H9 (cell line): ENCODE data around the gene RUNDC1. TPM values are rescaled to one million over a fixed set of nuclear protein-coding genes. Genes with fewer than 3 reads are reported as not detected.

Experiments
- DNase-seq: peaks from one replicate; pipeline ENCODE4 v3.0.0-alpha.2; 2017
- H2AFZ ChIP-seq: one replicate; pipeline ENCODE4 v1.6.1; 2013; ENCODE audit warnings: mild to moderate bottlenecking, low read length, control low read depth, moderate library complexity
- H2AK5ac ChIP-seq: 2 replicates; pipeline ENCODE4 v1.6.1; 2013; ENCODE audit warnings: low read length, control low read depth, mixed read lengths; ENCODE audit not compliant: insufficient read length
- H2BK120ac ChIP-seq: one replicate; pipeline ENCODE4 v1.6.1; 2013; ENCODE audit warnings: low read depth, mild to moderate bottlenecking, low read length, control low read depth, inconsistent platforms; ENCODE audit not compliant: poor library complexity, severe bottlenecking
- H2BK12ac ChIP-seq: 2 replicates; pipeline ENCODE4 v1.6.1; 2013; ENCODE audit warnings: low read length, control low read depth, mixed read lengths, low read depth; ENCODE audit not compliant: insufficient read length
- H2BK15ac ChIP-seq: 2 replicates; pipeline ENCODE4 v1.6.1; 2013; ENCODE audit warnings: low read depth, low read length, control low read depth
- H2BK20ac ChIP-seq: one replicate; pipeline ENCODE4 v1.6.1; 2013; ENCODE audit warnings: low read depth, mild to moderate bottlenecking, low read length, control low read depth, inconsistent platforms; ENCODE audit not compliant: poor library complexity, severe bottlenecking
- H2BK5ac ChIP-seq: 2 replicates; pipeline ENCODE4 v1.6.1; 2013; ENCODE audit warnings: low read length, control low read depth, mixed read lengths; ENCODE audit not compliant: insufficient read length
- H3K14ac ChIP-seq: 2 replicates; pipeline ENCODE4 v1.6.1; 2013; ENCODE audit warnings: low read length, control low read depth; ENCODE audit not compliant: insufficient read depth
- H3K18ac ChIP-seq: 2 replicates; pipeline ENCODE4 v1.6.1; 2013; ENCODE audit warnings: low read depth, mild to moderate bottlenecking, mixed read lengths, low read length, control low read depth; ENCODE audit not compliant: insufficient read length
- H3K23ac ChIP-seq: 2 replicates; pipeline ENCODE4 v1.6.1; 2013; ENCODE audit warnings: low read length, control low read depth, mixed read lengths, low read depth; ENCODE audit not compliant: insufficient read length
- H3K23me2 ChIP-seq: 2 replicates; pipeline ENCODE4 v1.6.1; 2013; ENCODE audit warnings: low read depth, mild to moderate bottlenecking, mixed read lengths, low read length, control low read depth; ENCODE audit not compliant: insufficient read length, poor library complexity, severe bottlenecking
- H3K27ac ChIP-seq: 2 replicates; pipeline ENCODE4 v1.5.1; 2013; ENCODE audit warnings: low read length, control low read depth, mixed read lengths, low read depth; ENCODE audit not compliant: insufficient read length
- H3K27me3 ChIP-seq: 2 replicates; pipeline ENCODE4 v1.6.1; 2013; ENCODE audit warnings: low read length, control low read depth, inconsistent platforms; ENCODE audit not compliant: insufficient read depth
- H3K4ac ChIP-seq: 2 replicates; pipeline ENCODE4 v1.6.1; 2013; ENCODE audit warnings: low read depth, mild to moderate bottlenecking, control low read depth, inconsistent platforms, low read length, moderate library complexity
- H3K4me1 ChIP-seq: 2 replicates; pipeline ENCODE4 v1.6.1; 2013; ENCODE audit warnings: low read length, control low read depth, inconsistent platforms; ENCODE audit not compliant: insufficient read depth
- H3K4me2 ChIP-seq: 2 replicates; pipeline ENCODE4 v1.6.1; 2013; ENCODE audit warnings: low read length, control low read depth, mixed read lengths; ENCODE audit not compliant: insufficient read length, insufficient read depth
- H3K56ac ChIP-seq: 2 replicates; pipeline ENCODE4 v1.6.1; 2013; ENCODE audit warnings: low read depth, mild to moderate bottlenecking, mixed read lengths, low read length, control low read depth; ENCODE audit not compliant: insufficient read length
- H3K79me1 ChIP-seq: 2 replicates; pipeline ENCODE4 v1.6.1; 2013; ENCODE audit warnings: low read depth, mild to moderate bottlenecking, moderate library complexity, low read length, control low read depth, inconsistent platforms; ENCODE audit not compliant: insufficient read depth, poor library complexity, severe bottlenecking
- H3K79me2 ChIP-seq: 2 replicates; pipeline ENCODE4 v1.6.1; 2013; ENCODE audit warnings: low read length, control low read depth, inconsistent platforms; ENCODE audit not compliant: insufficient read depth
- H3K9ac ChIP-seq: 2 replicates; pipeline ENCODE4 v1.6.1; 2013; ENCODE audit warnings: low read length, control low read depth, mixed read lengths; ENCODE audit not compliant: insufficient read length; ENCODE audit errors: extremely low read depth
- H3K9me3 ChIP-seq: one replicate; pipeline ENCODE4 v1.6.1; 2013; ENCODE audit warnings: low read depth, low read length, inconsistent platforms; ENCODE audit not compliant: control insufficient read depth
- H3T11ph ChIP-seq: one replicate; pipeline ENCODE4 v1.6.1; 2013; ENCODE audit warnings: mild to moderate bottlenecking, low read length, control low read depth, inconsistent platforms
- H4K20me1 ChIP-seq: one replicate; pipeline ENCODE4 v1.6.1; 2013; ENCODE audit not compliant: control insufficient read depth, insufficient read length, insufficient read depth
- H4K5ac ChIP-seq: 2 replicates; pipeline ENCODE4 v1.6.1; 2013; ENCODE audit warnings: low read depth, mild to moderate bottlenecking, mixed read lengths, low read length, control low read depth; ENCODE audit not compliant: insufficient read length
- H4K8ac ChIP-seq: replicated peaks from 2 replicates; pipeline ENCODE4 v1.6.1; 2013; ENCODE audit warnings: low read length, control low read depth, mixed read lengths, low read depth; ENCODE audit not compliant: insufficient read length
- H4K91ac ChIP-seq: 2 replicates; pipeline ENCODE4 v1.6.1; 2013; ENCODE audit warnings: low read depth, mild to moderate bottlenecking, moderate library complexity, mixed read lengths, low read length, control low read depth; ENCODE audit not compliant: insufficient read length
- H3K27ac Mint-ChIP-seq, 3 experiments: 2 replicates in 2 of 3; 3 replicates in 1 of 3; pipeline ENCODE4 v1.8.0; 2020 to 2021; ENCODE audit warnings: mixed read lengths in 3 of 3, mild to moderate bottlenecking in 1 of 3, moderate library complexity in 1 of 3
- H3K27me3 Mint-ChIP-seq: 2 replicates; pipeline ENCODE4 v1.8.0; 2021; ENCODE audit warnings: low read depth, mild to moderate bottlenecking, moderate library complexity, mixed read lengths
- H3K36me3 Mint-ChIP-seq, 3 experiments: 2 replicates in 2 of 3; 3 replicates in 1 of 3; pipeline ENCODE4 v1.8.0; 2020 to 2021; ENCODE audit warnings: low read depth in 3 of 3, mixed read lengths in 3 of 3; ENCODE audit not compliant: insufficient read depth in 1 of 3
- H3K4me1 Mint-ChIP-seq, 2 experiments: 2 replicates each; pipeline ENCODE4 v1.8.0; 2020; ENCODE audit warnings: mixed read lengths in 2 of 2
- H3K4me3 Mint-ChIP-seq, 2 experiments: 2 replicates in 1 of 2; 3 replicates in 1 of 2; pipeline ENCODE4 v1.8.0; 2020 to 2021; ENCODE audit warnings: mild to moderate bottlenecking in 2 of 2, mixed read lengths in 2 of 2, moderate library complexity in 1 of 2
- H3K9me3 Mint-ChIP-seq, 2 experiments: 2 replicates in 1 of 2; 3 replicates in 1 of 2; pipeline ENCODE4 v1.8.0; 2020; ENCODE audit warnings: mild to moderate bottlenecking in 2 of 2, mixed read lengths in 2 of 2, moderate library complexity in 1 of 2
- CTCF ChIP-seq: fragments of 200-600 bp; sonication (generic); conservative IDR thresholded peaks from 3 replicates; pipeline ENCODE4 v1.8.0; 2021; ENCODE audit warnings: antibody characterized with exemption, mild to moderate bottlenecking
- WGBS: extraction: QIAGEN DNeasy Blood & Tissue Kit; methylation state at CpG from one replicate; pipeline ENCODE4 v1.1.7; 2013; ENCODE audit warnings: missing lambda C conversion rate, low lambda C conversion rate, mixed read lengths; ENCODE audit not compliant: insufficient read length; ENCODE audit errors: extremely low coverage; 5-methylcytosine and 5-hydroxymethylcytosine counted together
- total RNA-seq: library from RNA; stranded (reverse); gene quantifications from 2 replicates; pipeline ENCODE4 v1.2.1, GENCODE V29; 2021

Gene RUNDC1
- total RNA-seq, 1 experiment from 2014 or later, result 18.8 TPM

GRCh38 chr17:42991471-42991870, 11.1 kb downstream of the RUNDC1 start:
- Histone ChIP-seq H3K4ac (no peak overlapping the region), H3K4me1 (no peaks in the 10 kb centered on the region), H2BK5ac (no peak overlapping the region), H3K18ac (no peak overlapping the region), H3T11ph (no peak overlapping the region), H2BK12ac (no peak overlapping the region), H3K9me3 (no peaks in the 10 kb centered on the region), H3K27me3 (no peaks in the 10 kb centered on the region), H4K5ac (no peak overlapping the region), H4K91ac (no peak overlapping the region), H3K23me2 (no peaks in the 10 kb centered on the region), H3K79me2 (no peaks in the 10 kb centered on the region), H2BK20ac (no peak overlapping the region), H3K14ac (no peak overlapping the region), H3K79me1 (no peaks in the 10 kb centered on the region), H2BK120ac (no peak overlapping the region), H4K8ac (no peak overlapping the region), H3K4me2 (no peak overlapping the region), H3K9ac (no peak overlapping the region), H3K27ac (no peak overlapping the region), H3K23ac (no peak overlapping the region), H4K20me1 (no peaks in the 10 kb centered on the region), H3K56ac (no peak overlapping the region), H2BK15ac (no peak overlapping the region), H2AFZ (no peak overlapping the region), H2AK5ac (no peak overlapping the region)
- no peaks in the 10 kb centered on the region for H3K4me1 Mint-ChIP-seq
- no peaks in the 10 kb centered on the region for H3K9me3 Mint-ChIP-seq
- WGBS, result no CpG with 5 or more reads among the region's 6 CpGs
- TF ChIP-seq CTCF, result no peak
- H3K27me3 Mint-ChIP-seq, result no peaks in the 10 kb centered on the region
- H3K4me3 Mint-ChIP-seq, result no peak overlapping the region
- DNase-seq, result no peak
- no peak overlapping the region for H3K27ac Mint-ChIP-seq
- peaks cover 27 to 70% (median 63%) of the 10 kb centered on the region in 3 experiments; a peak in 6 of 7 replicates for H3K36me3 Mint-ChIP-seq
